NCI-H82 (cell line): ENCODE data around the gene SLC7A6.

Experiments
- DNase-seq: peaks from one replicate; lab custom pipeline; 2025; lab: John Stamatoyannopoulos, UW

SLC7A6 gene

DNA sequence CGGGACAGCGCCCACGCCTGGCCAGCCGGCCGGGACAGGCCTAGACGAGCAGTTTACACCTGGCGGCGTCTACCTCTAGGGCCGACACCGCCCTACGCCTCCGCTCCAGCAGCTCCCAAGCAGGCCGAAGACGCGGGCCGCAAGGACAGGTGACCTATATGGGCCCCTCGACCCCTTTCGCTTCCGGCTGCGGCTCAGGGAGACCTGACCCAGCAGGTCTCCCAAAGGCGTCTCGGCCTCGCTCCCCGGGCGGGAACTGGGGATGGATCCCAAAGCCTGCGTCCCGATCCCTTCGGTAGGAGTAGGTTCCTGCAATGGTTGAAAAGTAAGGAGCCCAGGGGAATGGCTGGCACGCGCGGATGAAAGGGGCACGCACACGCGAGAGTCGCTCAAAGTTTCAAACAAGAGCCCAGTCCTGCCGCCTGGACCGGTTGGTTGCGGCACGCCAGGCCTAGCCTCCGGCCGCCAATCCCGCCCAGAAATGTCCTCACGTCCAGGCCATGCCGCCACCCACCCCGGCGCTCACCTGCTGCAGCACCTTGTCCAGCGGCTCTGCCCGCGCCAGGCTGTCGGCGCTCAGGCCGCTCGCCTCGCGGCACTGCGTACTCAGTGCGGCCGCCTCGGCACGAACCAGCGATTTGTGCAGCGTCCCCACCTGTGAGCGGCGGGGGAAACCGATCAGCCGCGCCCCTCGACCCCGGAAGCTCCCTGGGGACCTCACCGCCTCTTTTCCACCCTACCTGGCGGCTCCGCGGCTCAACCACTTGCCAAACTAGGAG is 29.0 kb upstream of the SLC7A6 start:
- DNase-seq, result peak; percentile 11

DNA sequence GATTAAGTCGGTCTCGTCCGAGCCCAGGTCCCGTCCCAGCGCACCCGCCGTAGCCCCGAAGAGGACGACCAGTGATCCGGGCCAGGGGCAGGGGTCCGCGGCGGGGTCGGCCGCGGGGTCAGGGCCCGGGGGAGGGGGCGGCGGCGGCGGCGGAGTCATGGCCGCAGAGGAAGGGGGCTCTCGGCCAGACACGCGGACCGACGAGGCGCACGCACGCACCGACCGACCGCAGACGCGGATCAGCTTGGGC is 28.5 kb upstream of the SLC7A6 start, which contains the start of gene ESRP2:
ESRP2 (minus strand) TSS at position 241 of the 250 bp plus-strand sequence; CDS start at position 159, 82 bp downstream.
- DNase-seq, result no peak

DNA sequence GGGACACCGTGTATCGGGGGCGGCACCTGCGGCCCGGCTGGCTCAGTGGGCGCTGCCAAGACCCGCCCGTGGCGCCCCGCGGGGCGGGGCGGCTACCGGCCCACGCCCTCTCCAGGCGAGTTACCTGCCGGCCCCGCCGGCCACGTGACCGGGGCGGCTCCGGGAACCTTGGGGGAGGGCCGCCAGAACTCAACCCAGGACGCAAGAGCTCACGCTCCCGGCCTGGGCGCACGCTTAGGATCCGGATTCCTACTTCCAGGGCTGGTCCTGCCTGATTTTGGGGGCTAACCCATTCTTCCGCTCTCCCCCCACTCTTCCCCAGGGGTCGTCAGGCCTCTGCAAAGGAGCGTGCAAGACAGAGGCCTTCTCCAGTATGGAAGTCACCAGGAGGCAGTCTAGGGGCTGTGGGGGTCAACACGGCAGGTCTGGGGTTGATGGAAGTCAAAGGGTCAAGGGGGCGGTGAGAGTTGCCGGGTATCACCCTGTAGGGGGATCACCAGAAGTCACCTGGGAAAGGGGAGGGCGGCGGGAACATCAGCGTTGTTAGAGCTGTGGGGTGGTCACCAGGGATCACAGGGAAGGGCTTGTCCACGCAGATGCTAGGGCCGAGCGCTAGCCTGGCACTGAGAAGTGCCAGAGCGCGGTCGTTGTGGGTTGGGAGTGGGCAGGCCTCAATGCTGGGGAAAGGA is 28.0 kb upstream of the SLC7A6 start:
- no peak for DNase-seq

DNA sequence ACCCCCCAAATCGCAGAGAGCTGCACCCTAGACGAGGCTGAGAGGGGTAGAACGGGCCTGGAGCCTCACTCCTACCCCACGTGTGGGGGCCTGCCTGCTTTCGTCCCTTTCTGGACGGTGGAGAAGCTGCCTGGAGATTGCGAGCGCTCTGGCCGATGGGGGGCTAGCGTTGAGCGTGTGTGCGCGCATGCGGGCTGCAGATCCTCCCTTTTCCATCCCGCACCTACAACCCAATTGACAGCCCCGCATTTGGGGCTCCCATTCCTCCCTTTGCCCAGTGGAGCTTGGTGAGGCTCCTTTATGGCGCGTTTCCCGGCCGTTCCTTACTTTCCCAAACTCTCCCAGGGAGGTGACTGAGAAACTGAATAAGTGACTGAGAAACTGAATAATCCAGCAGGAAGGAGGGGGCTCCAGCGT is 27.5 kb upstream of the SLC7A6 start:
- DNase-seq, result no peak

DNA sequence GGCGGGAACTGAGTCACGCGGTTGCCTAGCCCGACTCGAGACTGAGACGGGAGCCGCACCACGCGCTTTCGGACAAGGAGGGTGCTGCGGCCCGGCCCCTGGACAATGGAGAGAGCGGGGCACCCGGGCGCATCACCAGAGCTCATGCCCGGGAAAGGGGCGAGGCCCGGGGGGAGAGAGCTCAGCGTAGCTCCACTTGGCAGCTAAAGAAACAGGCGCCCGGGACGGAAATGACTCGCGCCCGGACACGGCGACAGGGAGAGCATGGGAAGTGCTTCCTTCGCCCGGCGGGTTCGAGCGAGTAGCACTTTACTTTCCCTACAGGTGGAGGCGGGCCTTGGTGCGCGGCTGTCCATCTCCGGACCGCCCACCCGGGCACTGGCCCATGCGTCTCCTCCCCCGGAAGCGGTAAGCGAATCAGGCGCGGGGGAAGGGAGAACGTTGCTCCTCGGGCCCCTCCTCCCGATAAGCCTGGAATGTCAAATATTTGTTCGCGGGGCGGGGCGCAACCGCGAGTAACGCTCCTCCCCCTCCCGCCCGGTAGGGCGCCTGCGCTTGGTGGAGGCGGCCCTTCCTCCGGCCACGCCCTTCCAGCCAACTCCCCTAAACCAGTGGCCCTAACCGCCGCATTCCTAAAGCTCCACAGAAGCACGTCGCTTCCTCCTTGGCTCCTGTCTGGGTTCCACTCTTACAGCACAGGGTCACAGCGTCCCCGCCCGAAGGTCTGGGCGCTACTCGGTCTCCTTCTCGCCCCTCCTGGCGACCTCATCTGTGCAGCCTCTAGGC is 26.9 kb upstream of the SLC7A6 start:
- DNase-seq, result peak; percentile 98

DNA sequence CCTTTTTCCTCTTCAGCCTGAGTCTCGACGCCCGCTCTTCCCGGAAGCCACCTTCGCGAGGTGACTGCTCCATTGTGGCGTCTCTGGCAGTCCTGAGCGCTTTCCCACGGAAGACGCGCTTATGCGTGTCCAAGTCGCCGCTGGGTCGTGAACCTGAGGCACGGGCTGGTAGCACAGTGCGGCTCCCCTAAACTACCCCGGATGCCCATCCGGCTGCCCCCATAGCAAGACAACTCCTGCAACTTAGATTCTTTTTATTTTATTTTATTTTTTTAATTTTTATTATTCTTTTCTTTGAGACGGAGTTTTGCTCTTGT is 26.3 kb upstream of the SLC7A6 start:
- DNase-seq, result no peak

DNA sequence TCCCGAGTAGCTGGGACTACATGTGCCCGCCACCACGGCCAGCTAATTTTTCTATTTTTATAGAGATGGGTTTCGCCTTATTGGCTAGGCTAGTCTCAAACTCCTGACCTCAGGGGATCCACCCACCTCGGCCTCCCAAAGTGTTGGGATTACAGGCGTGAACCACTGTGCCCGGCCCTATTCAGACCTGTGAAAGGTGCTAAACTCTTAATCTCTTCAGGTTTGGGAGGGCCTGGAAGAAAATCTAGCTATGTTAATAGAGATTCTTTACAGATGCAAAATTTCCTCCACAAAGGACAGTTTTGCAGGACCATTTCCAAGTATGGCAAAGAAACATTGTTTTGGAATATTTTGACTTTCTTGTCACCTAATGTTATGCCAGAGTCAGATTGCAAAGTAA is 22.2 kb upstream of the SLC7A6 start:
- no peak for DNase-seq

DNA sequence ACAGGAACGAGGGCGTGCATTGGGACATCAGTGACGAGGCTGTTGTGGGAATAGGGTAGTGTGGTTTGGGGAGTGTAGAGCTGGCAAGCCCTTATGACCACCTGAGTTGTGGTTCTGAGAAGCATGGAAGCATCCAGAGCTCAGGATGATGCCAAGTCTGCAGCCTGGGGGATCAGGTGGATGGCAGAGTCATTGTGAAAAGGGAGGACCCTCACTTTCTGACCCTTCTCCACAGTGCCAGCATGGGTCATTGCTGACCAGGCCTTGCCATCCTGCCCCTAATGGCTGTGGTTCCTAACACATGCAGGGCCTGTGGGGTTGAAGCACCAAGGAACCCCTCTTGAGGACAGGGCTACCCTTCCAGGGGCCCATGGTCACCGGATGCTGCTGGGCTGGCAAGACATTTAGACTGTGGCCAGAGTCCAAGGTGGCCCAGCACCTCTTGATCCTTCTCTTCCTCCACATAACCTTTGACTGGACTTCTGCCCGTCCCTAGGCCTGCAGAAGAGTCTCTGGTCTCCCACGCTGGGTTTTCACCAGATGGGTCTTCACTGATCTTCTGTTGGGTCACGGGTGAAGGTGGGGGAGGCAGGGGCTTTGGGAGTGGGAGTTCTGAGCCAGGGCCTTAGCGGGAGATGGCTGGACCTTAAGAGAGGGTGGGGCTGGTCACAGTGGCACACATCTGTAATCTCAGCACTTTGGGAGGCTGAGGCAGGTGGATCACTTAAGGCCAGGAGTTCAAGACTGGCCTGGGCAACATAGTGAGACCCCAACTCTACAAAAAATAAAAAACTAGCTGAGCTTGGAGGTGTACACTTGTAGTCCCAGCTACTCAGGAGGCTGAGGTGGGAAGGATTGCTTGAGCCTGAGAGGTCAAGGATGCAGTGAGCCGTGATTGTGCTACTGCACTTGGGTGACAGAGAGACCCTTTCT is 21.1 kb upstream of the SLC7A6 start:
- no peak for DNase-seq

DNA sequence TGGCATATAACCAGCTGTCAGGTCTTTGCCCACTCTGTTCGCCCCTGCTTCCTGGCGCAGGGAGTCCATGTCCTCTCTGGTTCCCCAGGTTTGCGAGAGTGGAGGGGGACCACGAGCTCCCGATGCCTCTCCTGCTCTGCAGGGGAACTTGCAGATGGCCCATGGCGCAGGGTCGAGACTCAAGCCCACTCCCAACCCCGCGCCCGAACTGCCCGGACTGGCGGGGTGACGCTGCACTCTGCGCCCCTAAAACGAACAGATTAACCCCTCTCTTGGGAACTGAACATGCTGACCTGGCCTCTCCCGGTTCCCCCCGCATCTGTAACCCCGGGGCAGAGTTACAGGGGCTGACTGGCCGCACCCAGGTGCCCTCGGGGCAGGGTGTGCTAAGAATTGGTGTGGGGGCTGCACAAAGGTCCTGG is 19.8 kb upstream of the SLC7A6 start:
- peak; percentile 13 for DNase-seq

DNA sequence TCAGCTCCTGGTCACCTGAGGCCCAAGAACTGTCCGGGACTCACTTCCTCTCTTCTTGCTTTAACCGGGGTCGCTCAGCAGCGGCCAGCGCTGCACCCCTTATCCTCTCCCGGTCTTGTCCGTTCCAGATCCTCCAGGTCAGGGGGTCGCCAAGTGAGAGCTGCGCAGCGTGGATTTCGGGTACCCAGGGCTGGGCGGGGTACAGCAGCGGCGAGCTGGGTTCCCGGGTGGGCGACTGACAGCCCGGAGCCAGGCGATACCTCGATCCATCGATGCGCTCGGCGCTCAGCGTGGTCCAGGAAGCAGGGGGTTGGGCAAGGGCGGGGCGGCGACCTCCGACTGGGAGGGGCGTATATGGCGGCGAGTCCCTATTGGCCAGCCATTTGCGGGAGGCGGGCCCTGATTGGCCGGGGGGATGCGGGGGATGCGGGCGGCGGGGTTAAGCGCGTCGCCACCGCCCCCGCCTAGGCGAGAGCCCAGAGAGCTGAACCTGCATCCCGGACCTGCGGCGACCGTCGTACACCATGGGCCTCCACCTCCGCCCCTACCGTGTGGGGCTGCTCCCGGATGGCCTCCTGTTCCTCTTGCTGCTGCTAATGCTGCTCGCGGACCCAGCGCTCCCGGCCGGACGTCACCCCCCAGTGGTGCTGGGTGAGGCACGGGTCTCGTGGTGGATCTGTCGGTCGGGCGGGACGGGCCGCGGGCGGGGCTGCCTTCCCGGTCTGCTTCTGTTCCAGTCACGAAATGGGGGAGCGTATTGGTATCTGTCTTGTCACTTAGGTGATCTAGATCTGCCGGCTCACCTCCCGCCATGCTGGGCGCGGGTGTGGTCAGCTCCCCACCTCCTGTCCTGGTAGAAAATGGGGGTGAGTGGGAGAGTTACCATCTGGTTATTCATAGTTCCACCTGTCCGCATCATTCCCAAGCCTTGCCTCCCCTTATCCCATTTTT is 19.1 kb upstream of the SLC7A6 start, which contains the start of gene PLA2G15:
PLA2G15 (plus strand) TSS at position 471 of the 951 bp plus-strand sequence; CDS start at position 525, 54 bp downstream.
- peak; percentile 94 for DNase-seq

DNA sequence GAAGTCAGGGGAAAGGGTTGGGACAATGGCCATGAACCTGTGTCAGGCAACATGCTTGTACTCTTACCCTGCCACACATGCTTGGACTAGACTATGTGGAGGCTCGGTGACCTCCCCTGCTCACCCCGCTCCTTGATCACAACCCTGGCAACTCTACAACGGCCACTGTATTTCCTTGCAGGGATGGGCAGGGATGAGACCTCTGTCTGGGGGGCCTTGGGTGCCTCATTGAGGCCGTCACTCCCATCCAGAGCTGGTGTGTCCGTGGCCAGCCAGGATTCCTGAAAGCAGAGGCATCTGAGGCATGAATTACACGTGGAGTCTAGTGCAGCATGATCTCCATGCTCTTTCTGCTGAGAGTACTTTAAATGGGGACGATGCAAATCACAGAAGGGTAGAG is 18.2 kb upstream of the SLC7A6 start:
- no peak for DNase-seq

DNA sequence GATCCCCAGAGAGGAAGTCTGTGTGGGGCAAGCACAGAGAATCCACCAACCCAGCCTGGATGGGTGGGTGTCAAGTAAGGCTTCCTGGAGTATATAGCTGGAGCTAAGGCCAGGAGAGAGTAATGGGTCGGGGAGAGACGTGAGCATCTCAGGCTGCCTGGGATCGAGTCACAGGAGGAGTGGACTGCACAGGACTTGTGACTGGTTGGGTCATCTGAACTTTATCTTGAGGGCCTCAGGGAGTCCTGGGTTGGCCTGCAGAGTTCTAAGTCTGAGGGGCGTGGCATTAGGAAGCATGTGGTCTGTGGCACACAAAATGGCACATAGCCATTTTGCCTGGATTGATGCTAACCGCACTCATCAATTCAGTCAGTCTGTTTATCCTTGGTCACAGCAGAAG is 17.7 kb upstream of the SLC7A6 start:
- no peak for DNase-seq

DNA sequence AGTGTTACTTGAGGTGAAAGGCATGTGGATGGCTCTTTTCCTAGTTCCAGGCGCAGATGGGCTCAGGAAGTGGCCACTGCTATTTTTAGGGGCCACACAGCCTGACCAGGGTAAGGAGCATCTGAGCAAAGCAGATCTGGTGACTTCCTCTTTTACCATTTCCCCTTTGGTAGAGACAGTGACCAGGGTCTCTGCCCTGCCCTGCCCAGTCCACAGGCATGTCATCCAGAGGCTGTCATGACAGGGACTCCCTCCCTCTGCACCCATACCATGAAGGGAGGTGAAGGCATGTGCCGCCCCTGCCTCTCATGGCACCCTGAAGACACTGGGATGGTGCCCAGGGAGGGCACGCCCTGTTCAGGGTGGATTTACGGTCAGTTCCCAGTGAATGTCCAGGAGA is 16.9 kb upstream of the SLC7A6 start:
- DNase-seq, result no peak

DNA sequence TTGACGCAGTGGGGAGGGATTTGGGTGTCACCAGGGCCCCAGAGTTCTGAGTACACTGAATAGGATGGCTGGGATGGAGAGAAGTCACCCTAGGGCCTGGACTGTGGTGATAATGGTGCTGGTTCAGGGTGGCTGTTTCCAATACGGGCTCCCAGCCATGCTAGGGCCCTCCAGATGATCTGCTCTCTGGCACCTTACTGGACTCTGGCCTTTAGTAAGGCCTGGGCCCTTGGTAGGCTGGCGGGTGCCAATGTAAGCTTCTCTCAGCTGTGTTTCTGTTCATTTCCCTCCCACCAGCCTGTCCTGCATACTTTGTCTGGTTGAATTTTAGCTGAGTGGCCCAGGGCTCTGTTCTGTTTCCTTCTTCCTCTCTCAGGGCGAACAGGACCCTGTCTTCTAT is 16.4 kb upstream of the SLC7A6 start:
- no peak for DNase-seq

DNA sequence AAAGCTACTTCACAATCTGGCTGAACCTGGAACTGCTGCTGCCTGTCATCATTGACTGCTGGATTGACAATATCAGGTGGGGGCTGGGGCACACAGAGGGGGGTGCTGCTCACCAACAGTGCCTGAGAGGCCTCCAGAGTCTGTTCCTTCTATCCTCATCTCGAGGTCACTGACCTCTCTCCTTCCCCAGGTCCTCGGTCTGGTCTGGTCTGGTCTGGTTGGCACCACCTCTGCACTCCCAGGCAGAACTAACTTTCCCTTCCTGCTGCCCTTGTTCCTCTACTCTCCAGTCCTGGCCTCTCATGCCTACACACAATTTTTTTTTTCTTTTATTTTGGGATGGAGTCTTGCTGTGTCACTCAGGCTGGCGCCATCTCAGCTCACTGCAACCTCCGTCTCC is 15.0 kb upstream of the SLC7A6 start:
- DNase-seq, result no peak

DNA sequence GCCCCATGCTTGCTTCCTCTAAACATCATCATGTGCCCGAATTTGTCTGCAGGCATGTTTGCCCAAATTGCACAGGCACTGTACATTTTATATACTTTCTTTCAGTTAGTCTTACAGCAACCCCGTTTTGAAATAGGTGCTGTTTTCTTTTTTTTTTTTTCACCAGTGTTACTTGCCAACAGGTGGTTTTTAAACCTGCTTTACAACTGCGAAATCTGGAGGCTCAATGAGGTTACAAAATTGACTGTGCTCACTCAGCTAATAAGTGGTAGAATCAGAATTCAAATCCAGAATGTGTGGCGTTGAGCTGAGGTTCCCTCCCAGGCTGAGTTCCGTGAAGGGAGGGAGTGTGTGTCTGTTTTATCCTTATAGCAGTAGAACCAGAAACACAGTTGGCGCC is 13.4 kb upstream of the SLC7A6 start:
- DNase-seq, result no peak

DNA sequence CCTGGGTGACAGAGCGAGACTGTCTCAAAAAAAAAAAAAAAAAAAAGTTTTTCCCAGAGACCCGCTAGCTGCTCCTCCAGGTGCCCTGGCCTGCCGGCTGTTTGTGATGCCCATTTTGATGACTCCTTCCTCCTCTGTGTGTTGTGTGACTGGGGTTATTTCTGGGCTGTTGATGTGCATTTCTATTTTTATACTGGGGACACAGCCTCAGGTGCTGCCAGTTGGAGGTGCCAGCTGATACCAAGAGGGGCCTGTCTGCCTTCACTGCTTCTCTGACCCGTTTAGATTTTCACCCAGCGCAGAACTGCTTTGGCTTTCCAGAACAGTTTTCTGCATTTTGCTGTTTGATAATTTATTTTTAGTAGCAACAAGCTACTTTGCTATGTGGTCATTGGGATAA is 12.5 kb upstream of the SLC7A6 start:
- DNase-seq, result no peak

DNA sequence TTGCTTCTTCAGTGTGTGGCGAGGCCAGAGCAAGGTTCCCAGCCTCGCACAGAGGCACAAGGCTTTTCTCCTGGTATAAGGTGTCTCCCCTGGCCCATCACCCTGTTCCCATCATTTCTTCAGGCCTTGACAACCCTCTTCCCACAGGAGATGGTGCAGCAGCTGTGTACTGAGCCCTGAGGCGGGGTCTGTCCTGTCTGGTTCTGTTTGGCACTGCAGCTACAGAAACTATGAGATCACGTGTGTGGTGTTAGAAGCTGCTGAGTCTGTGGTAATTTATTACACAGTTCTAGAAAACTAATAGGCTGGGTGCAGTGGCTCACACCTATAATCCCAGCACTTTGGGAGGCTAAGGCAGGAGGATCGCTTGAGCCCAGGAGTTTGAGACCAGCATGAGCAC is 11.9 kb upstream of the SLC7A6 start:
- no peak for DNase-seq

DNA sequence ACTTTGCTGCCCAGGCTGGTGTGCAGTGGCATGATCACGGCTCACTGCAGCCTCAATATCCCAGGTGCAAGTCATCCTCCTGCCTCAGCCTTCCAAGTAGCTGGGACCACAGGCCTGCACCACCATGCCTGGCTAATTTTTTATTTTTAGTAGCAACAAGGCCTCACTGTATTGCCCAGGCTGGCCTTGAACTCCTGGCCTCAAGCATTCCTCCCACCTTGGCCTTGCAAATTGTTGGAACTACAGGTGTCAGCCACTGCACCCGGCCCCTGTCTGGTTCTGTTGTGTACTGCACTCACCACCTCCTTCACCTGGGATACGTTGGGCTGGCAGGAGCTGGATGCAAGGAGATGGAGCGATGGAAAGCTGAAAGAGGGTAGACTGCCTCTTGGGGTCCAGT is 10.6 kb upstream of the SLC7A6 start:
- DNase-seq, result no peak

DNA sequence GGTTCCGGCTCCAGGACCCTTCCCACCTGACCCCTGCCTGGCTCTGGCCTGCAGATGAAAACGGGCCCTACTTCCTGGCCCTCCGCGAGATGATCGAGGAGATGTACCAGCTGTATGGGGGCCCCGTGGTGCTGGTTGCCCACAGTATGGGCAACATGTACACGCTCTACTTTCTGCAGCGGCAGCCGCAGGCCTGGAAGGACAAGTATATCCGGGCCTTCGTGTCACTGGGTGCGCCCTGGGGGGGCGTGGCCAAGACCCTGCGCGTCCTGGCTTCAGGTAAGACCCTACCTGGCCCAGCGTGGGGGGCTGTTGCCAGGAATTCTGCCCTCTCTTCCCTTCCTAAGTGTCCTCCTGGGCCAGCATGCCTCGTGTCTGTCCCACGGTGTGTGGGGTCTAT is 8.6 kb upstream of the SLC7A6 start:
- DNase-seq, result no peak
